HCT116 (cell line): ENCODE results near the gene AGAP1. TPM values are rescaled to one million over a fixed set of nuclear protein-coding genes. Genes with fewer than 3 reads are reported as not detected.

Experiments used
- ATAC-seq: fragments of 200-7000 bp; cut with Tn5 transposase; 2 replicates; pipeline ENCODE4 v1.9.1; 2020; ENCODE audit warnings: mild to moderate bottlenecking, moderate library complexity
- BruUV-seq: library from RNA; stranded (reverse); fragments of 400-500 nt; replicated peaks from 2 replicates; lab custom pipeline; 2021; lab: Mats Ljungman, UMichigan
- CTCF ChIA-PET: fragments of 300-600 bp; sonication (Branson Sonifier 250); formaldehyde crosslinking; loops from one replicate; lab custom pipeline; 2021; ENCODE audit warnings: antibody characterized with exemption; lab: Charles Lee
- POLR2A ChIA-PET: fragments of 300-600, 350-600 bp; sonication (Branson Sonifier 250); formaldehyde crosslinking; loops from one replicate; lab custom pipeline; 2021; ENCODE audit warnings: antibody characterized with exemption; lab: Charles Lee
- RAD21 ChIA-PET, 2 experiments: fragments of 300-600 bp; sonication (Branson Sonifier 250); formaldehyde crosslinking; loops; one replicate each; lab custom pipeline; 2023; ENCODE audit warnings: low total read pairs in 2 of 2; ENCODE audit not compliant: uncharacterized antibody in 2 of 2, unreplicated experiment in 2 of 2, low non-redundant PET in 1 of 2; lab: Charles Lee
- DNase-seq: peaks from one replicate; pipeline ENCODE4 v3.0.0-alpha.2; 2010; ENCODE audit warnings: low read depth, low spot score
- H2AFZ ChIP-seq: fragments of 200-600 bp; shearing (Covaris generic), sonication (generic); 2 replicates; pipeline ENCODE4 v1.6.1; 2017; ENCODE audit warnings: low read depth, mixed run types, mixed read lengths, antibody characterized with exemption, low read length; ENCODE audit not compliant: poor library complexity, severe bottlenecking
- H3K27ac ChIP-seq: 2 replicates; pipeline ENCODE4 v1.5.1; 2012; ENCODE audit warnings: low read depth, low read length
- H3K27me3 ChIP-seq: fragments of 200-600 bp; sonication (generic); 2 replicates; pipeline ENCODE4 v1.6.1; 2016; ENCODE audit warnings: mixed run types, low read length, mixed read lengths; ENCODE audit not compliant: insufficient read depth
- H3K36me3 ChIP-seq, 2 experiments: fragments of 200-500 bp in 1 of 2; fragments of 200-600 bp in 1 of 2; sonication (Bioruptor generic) in 1 of 2; sonication (generic) in 1 of 2; 2 replicates each; pipeline versions ENCODE4 v1.5.1 to v1.6.1; 2014 to 2016; ENCODE audit warnings: low read length in 2 of 2, inconsistent platforms in 1 of 2, mixed read lengths in 1 of 2, mixed run types in 1 of 2; ENCODE audit not compliant: insufficient read depth in 2 of 2, control insufficient read depth in 1 of 2
- H3K4me1 ChIP-seq, 2 experiments: fragments of 200-600 bp in 1 of 2; sonication (generic) in 1 of 2; 2 replicates each; pipeline versions ENCODE4 v1.5.1 to v1.6.1; 2012 to 2017; ENCODE audit warnings: low read length in 2 of 2, inconsistent platforms in 1 of 2, mild to moderate bottlenecking in 1 of 2, mixed read lengths in 1 of 2, mixed run types in 1 of 2, moderate library complexity in 1 of 2; ENCODE audit not compliant: insufficient read depth in 2 of 2, control insufficient read depth in 1 of 2
- H3K4me2 ChIP-seq: fragments of 200-600 bp; sonication (generic); 2 replicates; pipeline ENCODE4 v1.6.1; 2017; ENCODE audit warnings: mixed run types, low read length, mixed read lengths
- H3K4me3 ChIP-seq, 2 experiments: fragments of 200-600 bp in 1 of 2; sonication (generic) in 1 of 2; replicated peaks in 1 of 2; 2 replicates each; pipeline ENCODE4 v1.5.1; 2011 to 2016; ENCODE audit warnings: low read length in 2 of 2, control low read depth in 1 of 2, low read depth in 1 of 2, mild to moderate bottlenecking in 1 of 2, mixed read lengths in 1 of 2, mixed run types in 1 of 2
- H3K79me2 ChIP-seq: fragments of 200-600 bp; sonication (generic); 2 replicates; pipeline ENCODE4 v1.6.1; 2017; ENCODE audit warnings: mild to moderate bottlenecking, mixed run types, low read length, moderate library complexity, mixed read lengths; ENCODE audit not compliant: insufficient read depth
- H3K9ac ChIP-seq: fragments of 200-600 bp; sonication (generic); 2 replicates; pipeline ENCODE4 v1.6.1; 2016; ENCODE audit warnings: low read length, mixed read lengths
- H3K9me2 ChIP-seq: fragments of 200-600 bp; sonication (generic), shearing (Covaris generic); 2 replicates; pipeline ENCODE4 v1.6.1; 2017; ENCODE audit warnings: mixed run types, mild to moderate bottlenecking, moderate library complexity; ENCODE audit not compliant: insufficient read depth
- H3K9me3 ChIP-seq, 2 experiments: fragments of 200-500 bp in 1 of 2; fragments of 200-600 bp in 1 of 2; sonication (Bioruptor generic) in 1 of 2; sonication (generic) in 1 of 2; 2 replicates each; pipeline ENCODE4 v1.6.1; 2014 to 2017; ENCODE audit warnings: low read length in 2 of 2, mixed read lengths in 2 of 2, inconsistent platforms in 1 of 2, low read depth in 1 of 2, mild to moderate bottlenecking in 1 of 2, mixed run types in 1 of 2, moderate library complexity in 1 of 2; ENCODE audit not compliant: control insufficient read depth in 1 of 2, insufficient read depth in 1 of 2
- H4K20me1 ChIP-seq: fragments of 200-600 bp; sonication (generic), shearing (Covaris generic); 2 replicates; pipeline ENCODE4 v1.6.1; 2017; ENCODE audit warnings: mixed run types, mild to moderate bottlenecking, moderate library complexity; ENCODE audit not compliant: insufficient read depth
- CBX3 ChIP-seq: IDR thresholded peaks from 2 replicates; pipeline ENCODE4 v1.6.1; 2012; ENCODE audit warnings: low read depth
- CEBPB ChIP-seq: IDR thresholded peaks from 2 replicates; pipeline ENCODE4 v1.6.1; 2012; ENCODE audit warnings: low read depth
- EGR1 ChIP-seq: IDR thresholded peaks from 2 replicates; pipeline ENCODE4 v1.6.1; 2012; ENCODE audit warnings: low read depth
- ELF1 ChIP-seq: IDR thresholded peaks from 2 replicates; pipeline ENCODE4 v1.6.1; 2012; ENCODE audit warnings: low read depth, borderline replicate concordance
- EZH2phosphoT487 ChIP-seq: fragments of 200-600 bp; IDR thresholded peaks from 2 replicates; pipeline ENCODE4 v1.6.1; 2018; ENCODE audit warnings: antibody characterized with exemption, borderline replicate concordance
- FOSL1 ChIP-seq: IDR thresholded peaks from 2 replicates; pipeline ENCODE4 v1.6.1; 2012; ENCODE audit warnings: low read depth
- JUND ChIP-seq: IDR thresholded peaks from 2 replicates; pipeline ENCODE4 v1.6.1; 2012
- POLR2AphosphoS5 ChIP-seq: IDR thresholded peaks from 2 replicates; pipeline ENCODE4 v1.6.1; 2011; ENCODE audit warnings: mild to moderate bottlenecking, low read depth, low read length, moderate library complexity
- SIN3A ChIP-seq: IDR thresholded peaks from 2 replicates; pipeline ENCODE4 v1.6.1; 2012; ENCODE audit warnings: low read depth
- SRF ChIP-seq: IDR thresholded peaks from 2 replicates; pipeline ENCODE4 v1.6.1; 2012; ENCODE audit warnings: low read depth
- TCF7L2 ChIP-seq: IDR thresholded peaks from 2 replicates; pipeline ENCODE4 v1.7.0; 2011; ENCODE audit warnings: borderline replicate concordance, inconsistent platforms; ENCODE audit not compliant: insufficient read depth, insufficient read length; ENCODE audit errors: extremely low read depth
- ZFX ChIP-seq: fragments of 450-650 bp; IDR thresholded peaks from 2 replicates; pipeline ENCODE4 v1.6.1; 2017
- intact Hi-C: fragments of 100-400 bp; cut with micrococcal nuclease; formaldehyde crosslinking; loops from 2 replicates; pipeline ENCODE4 v1.10.0; 2022
- total RNA-seq: library from RNA; stranded (reverse); gene quantifications from one replicate; pipeline ENCODE4 v1.2.1, GENCODE V29; 2021; ENCODE audit not compliant: unreplicated experiment
- TF ChIP-seq, protein P1 (sequence below), 3 experiments: fragments of 200-600 bp in 1 of 3; sonication (generic) in 1 of 3; IDR thresholded peaks in 2 of 3; conservative IDR thresholded peaks in 1 of 3; 2 replicates each; pipeline ENCODE4 v1.5.1; 2012 to 2017; ENCODE audit warnings: low read depth in 2 of 3, low read length in 2 of 3, antibody characterized with exemption in 1 of 3, borderline replicate concordance in 1 of 3, control low read depth in 1 of 3, mild to moderate bottlenecking in 1 of 3, mixed read lengths in 1 of 3, mixed run types in 1 of 3, moderate library complexity in 1 of 3; ENCODE audit not compliant: insufficient read depth in 1 of 3
- TF ChIP-seq, protein P2 (sequence below): IDR thresholded peaks from 2 replicates; pipeline ENCODE4 v1.6.1; 2012
- TF ChIP-seq, protein P3 (sequence below): IDR thresholded peaks from 2 replicates; pipeline ENCODE4 v1.6.1; 2011; ENCODE audit warnings: mild to moderate bottlenecking, low read length, moderate library complexity; ENCODE audit not compliant: insufficient replicate concordance; ENCODE audit errors: extremely low read depth
- TF ChIP-seq, protein P4 (sequence below): IDR thresholded peaks from 2 replicates; pipeline ENCODE4 v1.6.1; 2012; ENCODE audit warnings: low read depth
- TF ChIP-seq, protein P5 (sequence below): IDR thresholded peaks from 2 replicates; pipeline ENCODE4 v1.6.1; 2012

The AGAP1 gene
- total RNA-seq, 1 experiment from 2014 or later = 43.8 TPM

DNA sequence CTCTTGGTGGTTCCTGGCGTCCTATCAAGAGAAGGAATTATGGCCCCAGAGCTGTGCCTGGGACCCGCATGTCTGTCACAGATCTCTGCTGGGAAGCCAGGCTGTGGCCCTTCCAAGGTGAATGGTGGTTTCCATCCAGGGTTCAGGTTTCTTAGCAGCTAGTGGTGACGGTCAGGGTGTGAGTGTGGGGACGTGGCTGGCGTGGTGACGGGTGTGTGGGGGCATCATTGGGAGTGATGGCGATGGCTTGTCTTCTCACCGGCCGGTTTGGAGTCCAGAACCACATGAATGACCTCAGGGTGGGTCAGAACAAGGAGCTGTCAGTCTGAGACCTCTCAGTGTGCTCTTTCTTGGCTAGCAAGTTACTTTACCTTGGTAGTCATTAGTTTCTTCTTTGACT lies 52.6 kb downstream of the AGAP1 start:
- Histone ChIP-seq H3K4me2 (no peak overlapping the region), H3K4me3 (no peak overlapping the region), H4K20me1 (0 out of 2 replicates have a peak, but pooled peaks cover 8% of the 10 kb centered on the region), H3K27ac (no peak overlapping the region), H3K9ac (no peak overlapping the region), H3K9me2 (no peaks in the 10 kb centered on the region), H3K79me2 (peaks cover 88% of the 10 kb centered on the region), H3K36me3 (no peaks in the 10 kb centered on the region), H3K27me3 (no peaks in the 10 kb centered on the region), H2AFZ (no peak overlapping the region), H3K9me3 (no peaks in the 10 kb centered on the region), H3K4me1 (peaks cover 0 to 8% of the 10 kb centered on the region in 2 experiments; a peak in 1 of 4 replicates)
- ChIA-PET RAD21 (no interaction called here), POLR2A (no interaction called here), CTCF (no interaction called here)
- no TSS peak for BruUV-seq
- DNase-seq (no peak), ATAC-seq (no peak)
- intact Hi-C loops = no loop called here
- TF ChIP-seq POLR2AphosphoS5 (no peak), SIN3A (no peak), EZH2phosphoT487 (no peak), ZFX (no peak), CBX3 (no peak), EGR1 (no peak), FOSL1 (no peak), ELF1 (no peak), TCF7L2 (no peak), SRF (no peak), CEBPB (no peak), JUND (no peak)
- TF ChIP-seq, protein P1, sequence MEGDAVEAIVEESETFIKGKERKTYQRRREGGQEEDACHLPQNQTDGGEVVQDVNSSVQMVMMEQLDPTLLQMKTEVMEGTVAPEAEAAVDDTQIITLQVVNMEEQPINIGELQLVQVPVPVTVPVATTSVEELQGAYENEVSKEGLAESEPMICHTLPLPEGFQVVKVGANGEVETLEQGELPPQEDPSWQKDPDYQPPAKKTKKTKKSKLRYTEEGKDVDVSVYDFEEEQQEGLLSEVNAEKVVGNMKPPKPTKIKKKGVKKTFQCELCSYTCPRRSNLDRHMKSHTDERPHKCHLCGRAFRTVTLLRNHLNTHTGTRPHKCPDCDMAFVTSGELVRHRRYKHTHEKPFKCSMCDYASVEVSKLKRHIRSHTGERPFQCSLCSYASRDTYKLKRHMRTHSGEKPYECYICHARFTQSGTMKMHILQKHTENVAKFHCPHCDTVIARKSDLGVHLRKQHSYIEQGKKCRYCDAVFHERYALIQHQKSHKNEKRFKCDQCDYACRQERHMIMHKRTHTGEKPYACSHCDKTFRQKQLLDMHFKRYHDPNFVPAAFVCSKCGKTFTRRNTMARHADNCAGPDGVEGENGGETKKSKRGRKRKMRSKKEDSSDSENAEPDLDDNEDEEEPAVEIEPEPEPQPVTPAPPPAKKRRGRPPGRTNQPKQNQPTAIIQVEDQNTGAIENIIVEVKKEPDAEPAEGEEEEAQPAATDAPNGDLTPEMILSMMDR (IDR thresholded peaks at IDR 0.05 in 2 of 3, conservative IDR thresholded peaks at IDR 0.05 in 1 of 3; ENCODE audit: borderline replicate concordance in 1 of 3, insufficient read depth in 1 of 3, low read depth in 2 of 3, low read length in 2 of 3) = no peak
- TF ChIP-seq, protein P2, sequence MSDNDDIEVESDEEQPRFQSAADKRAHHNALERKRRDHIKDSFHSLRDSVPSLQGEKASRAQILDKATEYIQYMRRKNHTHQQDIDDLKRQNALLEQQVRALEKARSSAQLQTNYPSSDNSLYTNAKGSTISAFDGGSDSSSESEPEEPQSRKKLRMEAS = no peak
- TF ChIP-seq, protein P3, sequence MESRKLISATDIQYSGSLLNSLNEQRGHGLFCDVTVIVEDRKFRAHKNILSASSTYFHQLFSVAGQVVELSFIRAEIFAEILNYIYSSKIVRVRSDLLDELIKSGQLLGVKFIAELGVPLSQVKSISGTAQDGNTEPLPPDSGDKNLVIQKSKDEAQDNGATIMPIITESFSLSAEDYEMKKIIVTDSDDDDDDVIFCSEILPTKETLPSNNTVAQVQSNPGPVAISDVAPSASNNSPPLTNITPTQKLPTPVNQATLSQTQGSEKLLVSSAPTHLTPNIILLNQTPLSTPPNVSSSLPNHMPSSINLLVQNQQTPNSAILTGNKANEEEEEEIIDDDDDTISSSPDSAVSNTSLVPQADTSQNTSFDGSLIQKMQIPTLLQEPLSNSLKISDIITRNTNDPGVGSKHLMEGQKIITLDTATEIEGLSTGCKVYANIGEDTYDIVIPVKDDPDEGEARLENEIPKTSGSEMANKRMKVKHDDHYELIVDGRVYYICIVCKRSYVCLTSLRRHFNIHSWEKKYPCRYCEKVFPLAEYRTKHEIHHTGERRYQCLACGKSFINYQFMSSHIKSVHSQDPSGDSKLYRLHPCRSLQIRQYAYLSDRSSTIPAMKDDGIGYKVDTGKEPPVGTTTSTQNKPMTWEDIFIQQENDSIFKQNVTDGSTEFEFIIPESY = no peak
- TF ChIP-seq, protein P4, sequence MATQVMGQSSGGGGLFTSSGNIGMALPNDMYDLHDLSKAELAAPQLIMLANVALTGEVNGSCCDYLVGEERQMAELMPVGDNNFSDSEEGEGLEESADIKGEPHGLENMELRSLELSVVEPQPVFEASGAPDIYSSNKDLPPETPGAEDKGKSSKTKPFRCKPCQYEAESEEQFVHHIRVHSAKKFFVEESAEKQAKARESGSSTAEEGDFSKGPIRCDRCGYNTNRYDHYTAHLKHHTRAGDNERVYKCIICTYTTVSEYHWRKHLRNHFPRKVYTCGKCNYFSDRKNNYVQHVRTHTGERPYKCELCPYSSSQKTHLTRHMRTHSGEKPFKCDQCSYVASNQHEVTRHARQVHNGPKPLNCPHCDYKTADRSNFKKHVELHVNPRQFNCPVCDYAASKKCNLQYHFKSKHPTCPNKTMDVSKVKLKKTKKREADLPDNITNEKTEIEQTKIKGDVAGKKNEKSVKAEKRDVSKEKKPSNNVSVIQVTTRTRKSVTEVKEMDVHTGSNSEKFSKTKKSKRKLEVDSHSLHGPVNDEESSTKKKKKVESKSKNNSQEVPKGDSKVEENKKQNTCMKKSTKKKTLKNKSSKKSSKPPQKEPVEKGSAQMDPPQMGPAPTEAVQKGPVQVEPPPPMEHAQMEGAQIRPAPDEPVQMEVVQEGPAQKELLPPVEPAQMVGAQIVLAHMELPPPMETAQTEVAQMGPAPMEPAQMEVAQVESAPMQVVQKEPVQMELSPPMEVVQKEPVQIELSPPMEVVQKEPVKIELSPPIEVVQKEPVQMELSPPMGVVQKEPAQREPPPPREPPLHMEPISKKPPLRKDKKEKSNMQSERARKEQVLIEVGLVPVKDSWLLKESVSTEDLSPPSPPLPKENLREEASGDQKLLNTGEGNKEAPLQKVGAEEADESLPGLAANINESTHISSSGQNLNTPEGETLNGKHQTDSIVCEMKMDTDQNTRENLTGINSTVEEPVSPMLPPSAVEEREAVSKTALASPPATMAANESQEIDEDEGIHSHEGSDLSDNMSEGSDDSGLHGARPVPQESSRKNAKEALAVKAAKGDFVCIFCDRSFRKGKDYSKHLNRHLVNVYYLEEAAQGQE = no peak
- TF ChIP-seq, protein P5, sequence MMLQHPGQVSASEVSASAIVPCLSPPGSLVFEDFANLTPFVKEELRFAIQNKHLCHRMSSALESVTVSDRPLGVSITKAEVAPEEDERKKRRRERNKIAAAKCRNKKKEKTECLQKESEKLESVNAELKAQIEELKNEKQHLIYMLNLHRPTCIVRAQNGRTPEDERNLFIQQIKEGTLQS = no peak
